NCI-H1417 (cell line): ENCODE data around the gene PCOLCE2.

Experiments
- DNase-seq, 3 experiments: peaks; one replicate each; lab custom pipeline; 2025; lab: John Stamatoyannopoulos, UW

The PCOLCE2 gene

GRCh38 chr3:142888481-142889211 is at the start of gene PCOLCE2:
Gene PCOLCE2 (minus strand): TSS chr3:142889083. CDS start chr3:142888896, 187 bp downstream.
- peak; percentile 28 to 87 (median 85) for DNase-seq

DNA sequence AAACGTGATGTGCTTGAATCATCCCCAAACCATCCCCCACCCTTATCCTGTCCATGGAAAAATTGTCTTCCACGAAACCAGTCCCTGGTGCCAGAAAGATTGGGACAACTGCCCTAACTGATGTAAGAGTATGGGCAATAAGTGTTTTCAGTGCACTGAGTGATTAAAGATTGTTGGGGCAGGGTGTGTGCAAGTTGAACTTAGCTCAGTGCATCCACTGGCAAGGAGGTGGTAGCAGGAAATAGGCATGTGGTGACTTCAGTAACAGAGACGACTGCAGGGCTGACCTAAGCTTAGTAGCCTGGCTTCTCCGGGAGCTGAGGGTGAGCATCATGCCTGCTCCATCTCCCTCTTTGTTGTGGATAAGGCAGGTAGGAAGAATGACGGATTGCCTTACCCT is 47.1 kb upstream of the PCOLCE2 start:
- no peak for DNase-seq

- no peak for DNase-seq
These were observed 46.0 kb upstream of the PCOLCE2 start for GRCh38 chr3:142934887-142935269.

DNA sequence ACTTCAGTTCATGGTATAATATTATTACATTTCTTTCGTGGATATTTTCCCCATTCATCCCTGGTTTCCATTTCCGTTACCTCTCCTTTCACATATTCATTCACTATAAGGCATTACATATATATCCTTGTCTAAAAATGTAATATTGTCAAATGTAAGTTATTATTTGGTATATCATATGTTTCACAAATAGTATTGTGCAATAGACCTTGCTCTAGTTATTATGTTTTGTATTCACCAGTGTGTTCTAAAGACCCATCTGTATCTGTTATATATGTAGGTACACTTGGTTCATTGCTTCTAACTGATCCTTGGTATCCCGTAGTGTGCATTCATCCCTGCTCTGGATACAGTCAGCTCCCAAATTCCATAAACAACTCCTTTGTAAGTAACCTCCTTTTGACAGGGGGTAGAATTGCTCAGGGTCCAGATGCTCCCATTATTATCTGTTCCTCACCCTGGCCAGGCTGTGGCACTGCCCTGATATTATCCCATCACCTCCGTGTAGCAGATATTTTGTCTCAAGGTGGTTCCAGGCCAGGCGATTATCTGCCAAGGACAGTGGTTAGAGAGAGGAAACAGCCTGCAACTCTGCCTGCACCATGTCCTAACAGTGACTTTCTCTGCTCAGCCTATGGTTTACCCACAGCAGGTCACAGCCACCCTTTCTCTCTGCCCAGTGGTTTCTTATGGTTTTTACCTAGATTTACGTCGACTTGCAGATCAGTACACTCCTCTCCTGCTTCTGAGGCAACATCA is 45.4 kb upstream of the PCOLCE2 start:
- DNase-seq, result no peak

DNA sequence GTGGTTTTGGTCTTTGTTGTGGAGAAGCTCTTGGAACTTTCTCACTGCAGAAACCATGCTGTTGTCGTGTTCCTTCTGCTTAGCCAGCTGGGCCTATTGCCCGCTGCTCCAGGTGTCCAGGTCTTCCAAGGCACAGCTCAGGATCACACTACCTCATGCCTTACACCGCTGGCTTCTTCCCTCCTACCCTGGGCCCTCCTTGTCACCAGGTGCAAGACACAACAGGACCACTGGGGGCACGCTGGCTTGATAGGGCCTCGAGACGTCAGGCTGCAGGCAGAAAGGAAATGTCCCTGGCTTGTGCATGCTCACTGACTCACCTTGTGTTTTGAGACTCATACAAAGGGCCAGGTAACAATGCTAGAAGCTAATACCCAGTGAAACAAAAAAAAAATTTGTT is 42.3 kb upstream of the PCOLCE2 start:
- DNase-seq, result no peak

DNA sequence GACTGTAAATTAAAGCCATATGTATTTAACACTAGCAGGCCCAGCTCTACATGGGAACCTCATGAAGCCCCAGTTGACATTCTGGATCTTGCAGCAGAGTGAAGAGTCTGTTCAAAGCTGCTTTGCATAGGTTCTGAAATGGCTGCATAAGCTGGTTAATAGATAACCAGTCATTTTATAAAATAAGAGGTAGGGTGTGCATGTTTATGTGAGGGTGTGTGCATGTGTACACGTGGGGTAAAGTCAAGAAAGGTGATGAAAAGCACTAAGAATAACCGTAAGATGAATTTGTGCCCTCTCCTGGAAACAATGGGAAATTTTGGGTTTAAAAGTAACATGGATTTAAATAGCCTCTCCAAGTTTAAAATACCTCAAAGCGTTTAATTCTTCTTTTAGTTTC is 41.6 kb upstream of the PCOLCE2 start:
- no peak for DNase-seq

DNA sequence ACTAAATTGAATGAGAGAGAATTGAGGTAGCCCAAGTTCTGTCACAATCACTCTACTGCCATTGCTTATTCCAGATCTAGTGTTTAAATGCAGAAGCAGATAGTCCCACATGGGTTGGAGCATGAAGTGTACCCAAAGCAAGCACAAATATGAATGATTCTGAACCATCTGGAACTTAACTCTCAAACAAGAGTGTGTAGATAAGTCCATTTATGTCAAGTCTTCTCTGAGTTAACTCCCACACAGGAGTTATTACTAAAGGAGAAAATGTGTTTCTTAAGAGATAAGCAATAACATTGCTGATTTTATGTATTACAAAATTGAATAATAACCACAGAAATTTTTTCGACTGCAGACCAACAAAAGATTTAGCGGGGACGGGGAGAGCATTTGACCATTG is 41.0 kb upstream of the PCOLCE2 start:
- no peak for DNase-seq

DNA sequence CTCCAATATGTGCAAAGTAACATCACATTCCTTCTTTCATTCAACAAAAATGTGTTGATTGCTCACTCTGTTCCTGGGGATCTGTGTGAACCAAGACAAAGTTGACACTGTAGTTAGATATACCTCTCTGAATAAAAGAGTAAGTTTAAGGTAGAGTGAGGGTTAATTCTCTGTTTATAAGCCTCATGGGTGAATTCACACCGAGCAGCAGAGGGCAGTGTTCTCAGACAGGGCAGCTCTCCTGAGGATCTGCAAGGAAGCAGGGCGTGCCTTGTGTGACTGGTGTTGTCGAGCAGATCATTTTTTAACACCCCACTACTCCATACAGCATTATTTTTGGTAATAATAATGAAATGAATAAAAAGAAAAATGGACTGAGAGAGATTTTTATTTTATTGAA is 40.2 kb upstream of the PCOLCE2 start:
- DNase-seq, result peak in 2 of 3 experiments; percentile 5 to 42

DNA sequence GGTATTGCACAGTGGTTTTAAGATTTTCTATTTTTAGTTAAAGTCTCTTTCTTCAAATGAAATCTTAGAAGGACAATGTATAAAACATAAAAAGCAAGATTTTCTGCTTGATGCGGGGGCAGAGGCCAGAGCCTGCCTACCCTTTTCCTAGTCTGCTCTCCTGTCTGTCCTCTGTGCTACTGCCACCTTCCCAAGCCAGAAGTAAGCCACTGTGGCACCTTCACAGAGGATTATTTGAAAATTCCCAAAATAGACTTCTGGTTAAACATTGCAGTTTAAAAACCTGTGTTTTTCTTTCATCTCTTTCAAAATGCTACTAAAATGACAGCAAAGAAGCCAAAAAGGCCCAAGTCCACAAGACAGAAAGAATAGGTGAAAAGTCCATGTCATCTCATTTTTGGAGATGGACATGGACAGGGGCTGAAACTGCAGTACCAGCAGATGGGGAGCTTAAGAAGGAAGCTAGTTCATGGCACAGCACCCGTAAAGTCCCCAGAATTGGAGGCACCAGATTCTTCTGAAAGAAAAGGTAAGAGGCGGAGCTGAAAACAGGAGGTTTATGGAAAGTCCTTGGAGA is 37.6 kb upstream of the PCOLCE2 start:
- DNase-seq, result no peak

GRCh38 chr3:142925140-142925539 is 36.3 kb upstream of the PCOLCE2 start:
- DNase-seq, result no peak

GRCh38 chr3:142923694-142924093 is 34.8 kb upstream of the PCOLCE2 start:
- no peak for DNase-seq

GRCh38 chr3:142916605-142917004 is 27.7 kb upstream of the PCOLCE2 start:
- no peak for DNase-seq

GRCh38 chr3:142915636-142916035 is 26.8 kb upstream of the PCOLCE2 start:
- DNase-seq, result no peak

- DNase-seq, result no peak
These were observed 25.5 kb upstream of the PCOLCE2 start for GRCh38 chr3:142914286-142914811.

DNA sequence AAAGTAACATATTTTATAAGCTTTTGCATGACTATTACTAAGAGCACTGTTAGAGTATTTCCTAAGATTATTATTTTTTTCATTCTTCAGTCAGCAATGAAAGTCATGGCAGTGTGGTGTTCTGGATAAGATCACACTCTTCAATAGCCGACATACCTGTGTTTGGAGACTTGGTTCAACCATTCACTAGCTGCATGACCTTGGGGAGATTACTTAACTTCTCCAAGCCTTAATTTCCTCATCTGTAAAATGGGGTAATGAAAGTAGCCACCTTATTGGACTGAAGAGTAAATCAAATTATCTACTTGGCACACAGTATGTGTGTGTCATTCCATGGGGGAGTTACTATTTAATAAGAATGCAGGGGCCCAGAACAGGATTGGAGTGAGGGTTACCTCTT is 24.5 kb upstream of the PCOLCE2 start:
- no peak for DNase-seq

DNA sequence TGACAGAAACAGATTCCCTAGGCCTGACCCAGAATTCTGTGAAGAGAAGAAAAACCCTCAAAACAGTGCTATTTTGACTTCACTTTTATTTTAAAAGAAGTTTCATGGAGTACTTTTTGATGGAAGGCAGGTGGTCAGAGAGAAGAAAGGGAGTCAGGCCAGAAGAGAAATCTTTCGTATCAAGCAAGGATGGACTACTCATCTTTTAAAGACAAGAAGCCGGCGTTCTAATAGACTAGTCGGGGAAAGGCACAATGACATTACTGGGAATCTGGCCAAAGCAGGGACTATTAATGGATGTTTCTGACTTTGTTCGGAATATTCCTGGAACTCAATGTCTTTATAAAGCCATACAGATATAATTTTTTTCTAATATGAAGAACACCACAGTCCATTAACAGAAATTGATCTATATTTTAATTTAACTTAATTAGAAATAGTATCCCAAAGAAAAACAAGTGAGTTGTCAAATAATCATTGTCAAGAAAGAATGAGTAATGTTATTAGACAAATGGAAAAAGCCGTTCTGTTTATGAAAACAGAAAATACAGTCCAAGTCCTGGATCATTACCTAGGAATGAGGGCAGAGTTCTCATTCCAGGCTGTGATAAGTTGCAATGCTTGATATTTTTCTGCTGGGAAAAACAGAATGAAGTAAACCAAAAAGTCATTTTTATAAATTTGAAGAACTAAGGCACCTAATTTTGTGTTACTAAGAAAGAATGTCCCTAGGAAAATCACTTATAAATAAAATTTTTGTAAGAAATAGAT is 23.7 kb upstream of the PCOLCE2 start:
- no peak for DNase-seq

DNA sequence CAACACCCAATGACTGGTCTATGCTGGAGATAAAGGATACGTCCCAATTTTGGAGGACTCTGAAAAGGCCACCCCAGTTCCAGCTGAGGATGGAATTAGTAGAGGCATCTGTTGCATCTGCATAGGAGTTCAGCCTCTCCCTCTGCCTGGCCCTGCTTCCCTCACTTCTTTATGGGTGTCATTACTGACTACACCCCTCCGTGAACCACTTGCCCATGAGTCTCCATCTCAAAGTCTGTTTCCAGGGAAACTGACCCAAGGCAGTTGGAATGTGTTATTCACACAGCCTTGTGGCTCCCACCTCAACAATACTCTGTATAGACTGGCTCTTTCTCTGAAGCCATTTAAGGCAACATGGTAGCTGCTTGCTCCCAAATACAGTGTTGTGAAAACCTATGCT is 21.4 kb upstream of the PCOLCE2 start:
- no peak for DNase-seq

DNA sequence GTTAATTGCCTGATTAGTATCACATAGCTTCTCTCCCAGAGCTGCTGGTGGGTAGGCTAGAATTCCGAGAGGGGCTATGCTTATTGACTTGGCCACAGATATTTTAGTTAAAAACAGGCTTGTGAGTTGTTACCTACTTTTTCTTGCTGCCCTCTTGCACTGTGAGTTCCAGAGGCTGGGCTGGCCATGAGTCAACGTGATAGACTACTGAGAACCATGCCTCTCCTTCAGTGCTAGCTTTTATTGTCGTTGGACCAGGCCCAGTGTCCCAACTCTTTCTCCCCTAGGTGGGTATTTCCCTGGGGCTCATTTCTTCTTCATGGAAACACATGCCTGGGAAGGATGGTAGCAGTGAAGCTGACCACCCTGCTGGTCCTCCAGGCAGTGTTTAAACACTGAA is 20.4 kb upstream of the PCOLCE2 start:
- DNase-seq, result no peak

DNA sequence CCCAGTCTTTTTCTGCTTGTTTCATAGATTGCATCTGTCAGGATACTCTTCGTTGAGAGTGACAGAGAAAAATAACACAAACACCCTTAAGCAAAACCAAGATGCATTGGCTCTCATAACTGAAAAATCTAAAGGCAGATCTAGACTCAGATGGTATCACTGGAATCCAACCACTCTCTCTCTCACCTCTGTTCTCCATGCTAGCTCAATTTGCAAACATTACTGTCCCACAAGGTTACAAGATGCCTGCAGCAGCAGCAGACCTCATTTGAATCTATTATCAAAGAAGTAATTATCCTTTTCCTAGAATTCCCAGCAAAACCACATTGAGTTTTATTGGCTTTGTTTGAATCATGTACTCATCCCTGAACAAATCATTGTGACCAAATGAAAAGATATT is 19.1 kb upstream of the PCOLCE2 start:
- DNase-seq, result no peak

- DNase-seq, result peak in 1 of 3 experiments; percentile 6
These were observed 16.0 kb upstream of the PCOLCE2 start for GRCh38 chr3:142904639-142905436.

GRCh38 chr3:142902356-142902755 is 13.5 kb upstream of the PCOLCE2 start:
- no peak for DNase-seq
